ENCODE results near the gene ARHGAP24. TPM values are rescaled to one million over a fixed set of nuclear protein-coding genes. Genes with fewer than 3 reads are reported as not detected.

The ARHGAP24 gene
- total RNA-seq, 2 experiments from 2014 or later, result 0.30 to 0.53 TPM

DNA sequence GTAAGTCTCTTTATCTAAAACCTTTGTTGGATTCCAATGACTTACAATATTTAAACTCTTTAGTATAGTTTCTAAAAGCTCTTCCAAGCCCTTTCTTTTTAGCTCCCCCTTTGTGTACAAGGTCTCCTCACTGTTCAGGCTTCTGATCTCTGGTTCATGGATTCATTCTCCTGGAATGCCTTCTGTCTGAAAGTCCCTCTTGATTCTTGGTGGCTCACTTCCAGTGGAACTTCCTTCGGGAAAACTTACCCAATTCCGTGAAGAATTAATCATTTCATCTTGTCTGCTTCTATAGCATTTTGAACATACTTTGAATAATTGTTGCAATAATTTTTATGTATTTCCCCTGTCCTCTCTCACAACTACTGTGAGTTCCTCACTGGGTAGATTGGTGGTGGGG, 3.6 kb downstream of the ARHGAP24 start:
- Histone ChIP-seq H3K36me3 (ENCODE audit: insufficient read depth, low read length) (no peaks in the 10 kb centered on the region), H3K27me3 (ENCODE audit: control insufficient read depth in 1 of 2, insufficient read depth in 2 of 2, low read length in 2 of 2) (peaks cover 3 to 6% of the 10 kb centered on the region in 2 experiments), H3K27ac (ENCODE audit: low read depth in 1 of 2, low read length in 2 of 2) (no peak overlapping the region), H3K4me3 (ENCODE audit: low read length) (no peak overlapping the region), H3K9me3 (ENCODE audit: control insufficient read depth in 1 of 2, insufficient read depth in 1 of 2, low read length in 2 of 2) (peaks cover 0 to 8% of the 10 kb centered on the region in 2 experiments), H3K4me1 (ENCODE audit: insufficient read depth, low read length) (no peaks in the 10 kb centered on the region)
- DNase-seq (no peak), ATAC-seq (ENCODE audit: poor library complexity) (no peak)
- ChIA-PET CTCF (no interaction called here), POLR2A (no interaction called here)
- no peaks in the 10 kb centered on the region for H3K36me3 Mint-ChIP-seq (ENCODE audit: low read depth)
- TF ChIP-seq, protein P1, sequence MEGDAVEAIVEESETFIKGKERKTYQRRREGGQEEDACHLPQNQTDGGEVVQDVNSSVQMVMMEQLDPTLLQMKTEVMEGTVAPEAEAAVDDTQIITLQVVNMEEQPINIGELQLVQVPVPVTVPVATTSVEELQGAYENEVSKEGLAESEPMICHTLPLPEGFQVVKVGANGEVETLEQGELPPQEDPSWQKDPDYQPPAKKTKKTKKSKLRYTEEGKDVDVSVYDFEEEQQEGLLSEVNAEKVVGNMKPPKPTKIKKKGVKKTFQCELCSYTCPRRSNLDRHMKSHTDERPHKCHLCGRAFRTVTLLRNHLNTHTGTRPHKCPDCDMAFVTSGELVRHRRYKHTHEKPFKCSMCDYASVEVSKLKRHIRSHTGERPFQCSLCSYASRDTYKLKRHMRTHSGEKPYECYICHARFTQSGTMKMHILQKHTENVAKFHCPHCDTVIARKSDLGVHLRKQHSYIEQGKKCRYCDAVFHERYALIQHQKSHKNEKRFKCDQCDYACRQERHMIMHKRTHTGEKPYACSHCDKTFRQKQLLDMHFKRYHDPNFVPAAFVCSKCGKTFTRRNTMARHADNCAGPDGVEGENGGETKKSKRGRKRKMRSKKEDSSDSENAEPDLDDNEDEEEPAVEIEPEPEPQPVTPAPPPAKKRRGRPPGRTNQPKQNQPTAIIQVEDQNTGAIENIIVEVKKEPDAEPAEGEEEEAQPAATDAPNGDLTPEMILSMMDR (IDR thresholded peaks at IDR 0.05), result no peak
- no peaks in the 10 kb centered on the region for H3K9me3 Mint-ChIP-seq
- peaks cover 16% of the 10 kb centered on the region for H3K27me3 Mint-ChIP-seq
- no peak overlapping the region for H3K4me3 Mint-ChIP-seq
- intact Hi-C loops (cut with DNase I, micrococcal nuclease), result no loop called here
- no peaks in the 10 kb centered on the region for H3K4me1 Mint-ChIP-seq (ENCODE audit: low read depth)
- H3K27ac Mint-ChIP-seq, result no peak overlapping the region

DNA sequence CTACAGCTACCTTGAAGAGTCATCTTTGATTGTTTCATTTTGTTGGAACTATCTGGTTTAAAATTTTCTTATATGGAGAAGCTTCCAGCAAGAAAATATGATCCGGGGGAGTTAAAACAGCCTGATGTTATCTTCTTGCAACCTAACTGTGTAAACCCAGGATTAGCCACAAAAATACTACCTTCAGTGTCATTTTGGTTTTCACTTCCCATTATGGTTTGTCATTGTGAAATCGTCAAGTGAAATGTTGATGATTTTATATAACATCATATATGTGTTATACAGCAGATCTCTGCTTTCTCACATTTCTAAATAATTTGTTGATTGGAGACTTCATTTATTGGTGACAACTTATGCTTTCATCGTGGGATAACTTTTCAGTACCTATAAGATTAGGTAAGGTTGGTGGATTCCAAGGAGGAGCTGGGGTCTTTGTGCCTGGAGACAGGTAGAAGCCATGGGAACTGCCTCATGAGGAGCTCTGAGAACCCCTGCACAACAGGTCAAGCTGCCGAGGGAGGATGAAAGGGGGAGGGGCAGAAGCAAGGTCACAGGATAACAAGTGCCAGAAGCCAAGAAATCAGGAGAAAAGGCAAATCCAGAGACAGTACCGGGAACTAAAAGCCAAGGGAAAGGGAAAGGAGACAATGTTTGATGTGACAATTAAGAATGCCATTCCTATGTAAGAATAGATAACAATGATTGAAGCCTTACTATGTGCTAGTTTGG, 7.2 kb downstream of the ARHGAP24 start:
- DNase-seq (peak in 1 of 14 experiments; percentile 11), ATAC-seq (ENCODE audit: poor library complexity) (no peak)
- H3K27me3 Mint-ChIP-seq, result no peaks in the 10 kb centered on the region
- no peaks in the 10 kb centered on the region for H3K36me3 Mint-ChIP-seq (ENCODE audit: low read depth)
- ChIA-PET CTCF (no interaction called here), POLR2A (no interaction called here)
- Histone ChIP-seq H3K27me3 (ENCODE audit: control insufficient read depth in 1 of 2, insufficient read depth in 2 of 2, low read length in 2 of 2) (no peaks in the 10 kb centered on the region), H3K36me3 (ENCODE audit: insufficient read depth, low read length) (no peaks in the 10 kb centered on the region), H3K9me3 (ENCODE audit: control insufficient read depth in 1 of 2, insufficient read depth in 1 of 2, low read length in 2 of 2) (no peaks in the 10 kb centered on the region), H3K27ac (ENCODE audit: low read depth in 1 of 2, low read length in 2 of 2) (no peak overlapping the region), H3K4me3 (ENCODE audit: low read length) (no peak overlapping the region), H3K4me1 (ENCODE audit: insufficient read depth, low read length) (no peaks in the 10 kb centered on the region)
- H3K4me3 Mint-ChIP-seq, result no peak overlapping the region
- no peaks in the 10 kb centered on the region for H3K4me1 Mint-ChIP-seq (ENCODE audit: low read depth)
- H3K9me3 Mint-ChIP-seq, result no peaks in the 10 kb centered on the region
- H3K27ac Mint-ChIP-seq, result no peak overlapping the region
- TF ChIP-seq, protein P1 (IDR thresholded peaks at IDR 0.05), result no peak
- intact Hi-C loops (cut with DNase I, micrococcal nuclease), result no loop called here

DNA sequence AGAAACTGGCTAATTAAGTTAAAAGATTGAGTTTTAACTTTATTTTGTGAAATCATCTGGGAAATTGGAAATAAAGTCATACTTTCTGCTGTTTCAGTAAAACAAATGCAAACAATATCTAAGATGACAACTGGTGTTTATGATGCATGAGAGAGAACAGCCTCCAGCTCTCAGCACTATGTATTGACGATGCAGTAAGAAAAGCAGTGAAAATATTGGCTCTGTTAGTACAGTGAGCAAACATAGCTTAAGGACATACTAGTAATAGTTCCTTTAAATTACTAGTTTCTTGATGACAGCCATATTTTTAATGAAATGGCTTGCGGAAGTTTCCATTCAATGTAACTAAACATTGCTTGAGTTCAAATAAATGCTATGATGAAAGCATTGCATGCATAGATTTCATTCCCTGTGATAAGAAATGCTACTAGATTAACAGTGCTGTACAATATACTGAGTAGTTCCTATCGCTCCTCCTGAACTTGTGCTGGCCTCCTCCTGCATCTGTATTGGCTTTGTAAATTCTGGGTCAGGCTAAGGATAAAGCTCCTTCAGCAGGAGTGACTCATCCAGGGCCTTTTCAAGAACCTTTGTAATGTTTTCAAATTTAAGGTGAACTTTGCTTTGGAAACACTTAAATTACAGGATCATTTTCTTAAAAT, 11.6 kb downstream of the ARHGAP24 start:
- TF ChIP-seq, protein P1 (IDR thresholded peaks at IDR 0.05), result no peak
- Mint-ChIP-seq H3K27me3 (no peaks in the 10 kb centered on the region), H3K27ac (no peak overlapping the region), H3K4me3 (no peak overlapping the region), H3K4me1 (ENCODE audit: low read depth) (no peaks in the 10 kb centered on the region), H3K36me3 (ENCODE audit: low read depth) (no peaks in the 10 kb centered on the region), H3K9me3 (peaks cover 3% of the 10 kb centered on the region)
- H3K27me3 ChIP-seq (ENCODE audit: control insufficient read depth in 1 of 2, insufficient read depth in 2 of 2, low read length in 2 of 2), result no peaks in the 10 kb centered on the region
- no peak overlapping the region for H3K4me3 ChIP-seq (ENCODE audit: low read length)
- CTCF ChIA-PET, result no interaction called here
- ATAC-seq (ENCODE audit: poor library complexity) (no peak), DNase-seq (no peak)
- POLR2A ChIA-PET, result no interaction called here
- no peak overlapping the region for H3K27ac ChIP-seq (ENCODE audit: low read depth in 1 of 2, low read length in 2 of 2)
- intact Hi-C loops (cut with DNase I, micrococcal nuclease), result no loop called here
- no peaks in the 10 kb centered on the region for H3K4me1 ChIP-seq (ENCODE audit: insufficient read depth, low read length)
- no peaks in the 10 kb centered on the region for H3K9me3 ChIP-seq (ENCODE audit: control insufficient read depth in 1 of 2, insufficient read depth in 1 of 2, low read length in 2 of 2)
- no peaks in the 10 kb centered on the region for H3K36me3 ChIP-seq (ENCODE audit: insufficient read depth, low read length)

All from CD4-positive, alpha-beta T cell (primary cell).